Panc1 (cell line): ENCODE measurements around the gene ELOA. TPM values are rescaled to one million over a fixed set of nuclear protein-coding genes. Genes with fewer than 3 reads are reported as not detected.
A peak's percentile ranks its signal among the peaks of the same experiment; 100 is the strongest.

Experiments used
- ATAC-seq: fragments of 200-7000 bp; cut with Tn5 transposase; 2 replicates; pipeline ENCODE4 v1.9.1; 2020; ENCODE audit warnings: mild to moderate bottlenecking, moderate library complexity
- BruUV-seq: library from RNA; stranded (reverse); fragments of 400-500 nt; replicated peaks from 2 replicates; lab custom pipeline; 2021; lab: Mats Ljungman, UMichigan
- CTCF ChIA-PET: fragments of 300-600 bp; sonication (Branson Sonifier 250); formaldehyde crosslinking; loops from one replicate; lab custom pipeline; 2022; ENCODE audit warnings: antibody characterized with exemption; lab: Charles Lee
- POLR2A ChIA-PET: fragments of 300-600 bp; sonication (Branson Sonifier 250); formaldehyde crosslinking; loops from one replicate; lab custom pipeline; 2022; ENCODE audit warnings: antibody characterized with exemption; lab: Charles Lee
- DNase-seq: peaks from one replicate; pipeline ENCODE4 v3.0.0-alpha.2; 2010; ENCODE audit warnings: low read depth, low spot score
- H3K27ac ChIP-seq: 2 replicates; pipeline ENCODE4 v1.5.1; 2011; ENCODE audit warnings: mild to moderate bottlenecking, low read length, inconsistent platforms
- H3K27me3 ChIP-seq: fragments of 200-500 bp; sonication (Bioruptor generic); 2 replicates; pipeline ENCODE4 v1.6.0; 2014; ENCODE audit warnings: low read length, inconsistent platforms; ENCODE audit not compliant: control insufficient read depth, insufficient read depth
- H3K36me3 ChIP-seq: fragments of 200-500 bp; sonication (Bioruptor generic); 2 replicates; pipeline ENCODE4 v1.5.1; 2014; ENCODE audit warnings: inconsistent platforms, mild to moderate bottlenecking, low read length, moderate library complexity; ENCODE audit not compliant: control insufficient read depth, insufficient read depth
- H3K4me1 ChIP-seq: 2 replicates; pipeline ENCODE4 v1.5.1; 2011; ENCODE audit warnings: inconsistent platforms, mild to moderate bottlenecking, low read length, moderate library complexity; ENCODE audit not compliant: control insufficient read depth, insufficient read depth
- H3K4me3 ChIP-seq, 2 experiments: 2 replicates each; pipeline ENCODE4 v1.5.1; 2011 to 2012; ENCODE audit warnings: low read depth in 2 of 2, low read length in 2 of 2, mild to moderate bottlenecking in 2 of 2, inconsistent platforms in 1 of 2, moderate library complexity in 1 of 2
- H3K9me3 ChIP-seq: fragments of 200-500 bp; sonication (Bioruptor generic); 2 replicates; pipeline ENCODE4 v1.5.1; 2014; ENCODE audit warnings: low read depth, mild to moderate bottlenecking, inconsistent platforms, low read length, moderate library complexity; ENCODE audit not compliant: control insufficient read depth, insufficient read depth
- CTCF ChIP-seq: fragments of 450-650 bp; IDR thresholded peaks from 2 replicates; pipeline ENCODE4 v1.5.1; 2017; ENCODE audit warnings: mild to moderate bottlenecking
- POLR2AphosphoS5 ChIP-seq: IDR thresholded peaks from 2 replicates; pipeline ENCODE4 v1.6.1; 2012; ENCODE audit warnings: mild to moderate bottlenecking, low read depth, low read length, moderate library complexity
- SIN3A ChIP-seq: IDR thresholded peaks from 2 replicates; pipeline ENCODE4 v1.6.1; 2012; ENCODE audit warnings: low read depth, mild to moderate bottlenecking, low read length, moderate library complexity, borderline replicate concordance; ENCODE audit not compliant: insufficient read depth
- TCF7L2 ChIP-seq: IDR thresholded peaks from 2 replicates; pipeline ENCODE4 v1.6.1; 2011; ENCODE audit warnings: mild to moderate bottlenecking, low read depth, low read length, inconsistent platforms
- in situ Hi-C: cut with HindIII; loops from 2 replicates; pipeline ENCODE4 v1.10.0; 2016; ENCODE audit warnings: low sequenced_read_pairs, low pct_unique_long_range_greater_than_20kb
- intact Hi-C: fragments of 100-400 bp; cut with micrococcal nuclease; formaldehyde crosslinking; loops from one replicate; pipeline ENCODE4 v1.10.0; 2022; ENCODE audit not compliant: unreplicated experiment
- total RNA-seq: library from RNA; stranded (reverse); gene quantifications from one replicate; pipeline ENCODE4 v1.2.1, GENCODE V29; 2021; ENCODE audit not compliant: unreplicated experiment
- TF ChIP-seq, protein P1 (sequence below), 2 experiments: IDR thresholded peaks; 2 replicates each; pipeline ENCODE4 v1.6.1; 2011 to 2012; ENCODE audit warnings: low read depth in 2 of 2, control low read depth in 1 of 2, low read length in 1 of 2, mild to moderate bottlenecking in 1 of 2, moderate library complexity in 1 of 2; ENCODE audit not compliant: insufficient read depth in 1 of 2

ELOA gene
- total RNA-seq, 1 experiment from 2014 or later = 58.5 TPM

DNA sequence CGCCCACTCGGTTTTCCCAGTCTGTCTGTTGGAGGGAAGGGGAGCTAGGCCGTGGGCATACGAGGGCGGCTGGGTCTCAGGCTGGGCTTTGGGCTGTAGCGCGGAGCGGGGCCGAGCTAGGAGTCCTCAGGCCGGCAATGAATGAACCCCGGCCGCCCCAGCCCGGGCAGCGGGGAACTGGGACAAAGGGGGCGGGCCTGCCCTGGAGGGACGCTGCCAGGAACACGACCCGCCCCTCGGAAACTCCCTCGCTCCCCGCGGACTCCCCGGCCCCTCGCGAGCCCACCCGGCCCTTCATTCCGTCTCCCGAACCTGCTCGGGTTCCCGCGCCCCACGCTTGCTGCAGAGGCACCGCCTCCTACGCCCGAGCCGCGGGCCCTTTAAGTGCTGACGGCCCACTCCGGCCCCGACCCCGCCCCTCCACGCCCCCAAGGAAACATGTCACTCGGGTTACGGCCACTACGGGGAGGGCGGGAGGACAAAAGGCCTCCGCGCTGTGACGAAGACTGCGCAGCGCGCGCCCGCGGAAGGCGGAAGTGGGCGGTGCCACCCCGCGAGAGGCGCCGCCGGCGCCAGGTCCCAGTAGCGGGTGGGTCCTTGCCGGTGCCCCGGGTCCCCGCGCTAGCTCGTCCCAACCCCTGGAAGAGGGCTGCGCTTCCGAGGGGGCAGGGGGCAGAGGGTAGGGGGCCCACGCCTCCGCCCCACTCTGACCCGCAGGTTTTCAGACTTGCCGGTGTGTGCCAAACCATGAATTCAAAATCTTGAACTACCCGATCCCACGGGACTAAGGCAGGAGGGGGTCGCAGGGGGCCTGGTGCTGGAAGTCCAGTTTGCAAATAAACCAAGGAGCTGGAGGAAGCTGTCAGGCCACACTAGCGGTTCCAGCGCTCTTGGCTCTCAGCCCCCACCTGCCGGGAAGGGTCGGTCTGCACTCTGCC, 57.4 kb downstream of the ELOA start, which contains the start of gene GALE:
Gene GALE, minus strand, starts transcription at position 355 of the 938 bp plus-strand sequence. CDS start 1,747 bp downstream, outside the sequence.
- no peaks in the 10 kb centered on the region for H3K9me3 ChIP-seq
- ATAC-seq (peak; percentile 78), DNase-seq (peak; percentile 71)
- no peaks in the 10 kb centered on the region for H3K27me3 ChIP-seq
- ChIA-PET POLR2A (interaction anchor here (0.7 to 1.0 kb wide), 2 partner anchors 9 to 491 kb away, joined by 4 to 8 read pairs; no protein-coding TSS in a partner anchor), CTCF (interaction anchor here (0.6 kb wide), 1 partner anchor 10 kb away, joined by 4 read pairs; no protein-coding TSS in a partner anchor)
- peaks cover 31% of the 10 kb centered on the region for H3K4me1 ChIP-seq
- TF ChIP-seq TCF7L2 (peak; percentile 51; the same call in 1 of the 2 replicates), CTCF (no peak), POLR2AphosphoS5 (peak; percentile 87; the same call in 1 of the 2 replicates), SIN3A (peak; percentile 97; the same call in 1 of the 2 replicates)
- TF ChIP-seq, protein P1, sequence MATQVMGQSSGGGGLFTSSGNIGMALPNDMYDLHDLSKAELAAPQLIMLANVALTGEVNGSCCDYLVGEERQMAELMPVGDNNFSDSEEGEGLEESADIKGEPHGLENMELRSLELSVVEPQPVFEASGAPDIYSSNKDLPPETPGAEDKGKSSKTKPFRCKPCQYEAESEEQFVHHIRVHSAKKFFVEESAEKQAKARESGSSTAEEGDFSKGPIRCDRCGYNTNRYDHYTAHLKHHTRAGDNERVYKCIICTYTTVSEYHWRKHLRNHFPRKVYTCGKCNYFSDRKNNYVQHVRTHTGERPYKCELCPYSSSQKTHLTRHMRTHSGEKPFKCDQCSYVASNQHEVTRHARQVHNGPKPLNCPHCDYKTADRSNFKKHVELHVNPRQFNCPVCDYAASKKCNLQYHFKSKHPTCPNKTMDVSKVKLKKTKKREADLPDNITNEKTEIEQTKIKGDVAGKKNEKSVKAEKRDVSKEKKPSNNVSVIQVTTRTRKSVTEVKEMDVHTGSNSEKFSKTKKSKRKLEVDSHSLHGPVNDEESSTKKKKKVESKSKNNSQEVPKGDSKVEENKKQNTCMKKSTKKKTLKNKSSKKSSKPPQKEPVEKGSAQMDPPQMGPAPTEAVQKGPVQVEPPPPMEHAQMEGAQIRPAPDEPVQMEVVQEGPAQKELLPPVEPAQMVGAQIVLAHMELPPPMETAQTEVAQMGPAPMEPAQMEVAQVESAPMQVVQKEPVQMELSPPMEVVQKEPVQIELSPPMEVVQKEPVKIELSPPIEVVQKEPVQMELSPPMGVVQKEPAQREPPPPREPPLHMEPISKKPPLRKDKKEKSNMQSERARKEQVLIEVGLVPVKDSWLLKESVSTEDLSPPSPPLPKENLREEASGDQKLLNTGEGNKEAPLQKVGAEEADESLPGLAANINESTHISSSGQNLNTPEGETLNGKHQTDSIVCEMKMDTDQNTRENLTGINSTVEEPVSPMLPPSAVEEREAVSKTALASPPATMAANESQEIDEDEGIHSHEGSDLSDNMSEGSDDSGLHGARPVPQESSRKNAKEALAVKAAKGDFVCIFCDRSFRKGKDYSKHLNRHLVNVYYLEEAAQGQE (IDR thresholded peaks at IDR 0.05; ENCODE audit: insufficient read depth in 1 of 2, low read depth in 2 of 2, low read length in 1 of 2) = no peak
- in situ Hi-C loops = no loop called here
- peaks cover 8% of the 10 kb centered on the region; the same call in 1 of the 2 replicates for H3K36me3 ChIP-seq
- intact Hi-C loops = no loop called here
- peak within 1 kb of the TSS; percentile 86 to 89 for H3K4me3 ChIP-seq
- peak within 1 kb of the TSS; percentile 94 for H3K27ac ChIP-seq
- BruUV-seq = no TSS peak

GRCh38 chr1:23801338-23801748, 58.1 kb downstream of the ELOA start:
- DNase-seq (no peak), ATAC-seq (no peak)
- H3K36me3 ChIP-seq = peaks cover 8% of the 10 kb centered on the region; the same call in 1 of the 2 replicates
- POLR2A ChIA-PET = interaction anchor here (0.6 to 0.7 kb wide), 2 partner anchors 54 to 67 kb away, joined by 3 read pairs; no protein-coding TSS in a partner anchor
- TF ChIP-seq TCF7L2 (no peak), POLR2AphosphoS5 (no peak), SIN3A (no peak), CTCF (no peak)
- TF ChIP-seq, protein P1 (IDR thresholded peaks at IDR 0.05; ENCODE audit: insufficient read depth in 1 of 2, low read depth in 2 of 2, low read length in 1 of 2) = no peak
- H3K9me3 ChIP-seq = no peaks in the 10 kb centered on the region
- intact Hi-C loops (no loop called here), in situ Hi-C loops (no loop called here)
- peaks cover 27% of the 10 kb centered on the region for H3K4me1 ChIP-seq
- BruUV-seq = no TSS peak
- peak overlapping the region; percentile 86 to 89 for H3K4me3 ChIP-seq
- CTCF ChIA-PET = interaction anchor here (0.6 to 1.2 kb wide), 3 partner anchors 10 to 115 kb away, joined by 4 read pairs; partner anchors contain the start of gene PITHD1
- peak overlapping the region; percentile 93 for H3K27ac ChIP-seq
- no peaks in the 10 kb centered on the region for H3K27me3 ChIP-seq
